HepG2 (cell line): Measurements from ENCODE around the gene MYO5A. TPM values are rescaled to one million over a fixed set of nuclear protein-coding genes. Genes with fewer than 3 reads are reported as not detected.
A peak's percentile ranks its signal among the peaks of the same experiment; 100 is the strongest.

Experiments used
- AGO2 ChIP-seq: fragments of 200-400 bp; formaldehyde crosslinking; optimal IDR thresholded peaks from 2 replicates; pipeline ENCODE3; 2017; ENCODE audit warnings: mild to moderate bottlenecking, low read depth, low read length, moderate library complexity
- BRCA1 ChIP-seq: sonication (generic); formaldehyde crosslinking; IDR thresholded peaks from 2 replicates; pipeline ENCODE4 v1.4.0; 2020; ENCODE audit warnings: missing genetic modification reagents
- CBX5 ChIP-seq: sonication (generic); formaldehyde crosslinking; IDR thresholded peaks from 2 replicates; pipeline ENCODE4 v1.4.0; 2020; ENCODE audit warnings: missing genetic modification reagents, borderline replicate concordance
- CCDC6 ChIP-seq: sonication (generic); formaldehyde crosslinking; IDR thresholded peaks from 2 replicates; pipeline ENCODE4 v1.8.1; 2022; ENCODE audit warnings: mild to moderate bottlenecking, missing genetic modification reagents, moderate library complexity
- CEBPB ChIP-seq: IDR thresholded peaks from 2 replicates; pipeline ENCODE4 v1.6.1; 2011; ENCODE audit warnings: low read depth, low read length, improper control_type of control experiment, borderline replicate concordance
- FOXP1 ChIP-seq, 2 experiments: fragments of 450-650 bp in 1 of 2; IDR thresholded peaks; 2 replicates each; pipeline ENCODE4 v1.6.1; 2017 to 2018; ENCODE audit warnings: antibody characterized with exemption in 1 of 2
- GTF3A ChIP-seq: sonication (generic); formaldehyde crosslinking; conservative IDR thresholded peaks from 2 replicates; pipeline ENCODE4 v1.4.0; 2020; ENCODE audit warnings: mild to moderate bottlenecking, missing genetic modification reagents
- MEF2D ChIP-seq: sonication (generic); formaldehyde crosslinking; IDR thresholded peaks from 2 replicates; pipeline ENCODE4 v1.5.1; 2020; ENCODE audit warnings: mild to moderate bottlenecking, missing genetic modification reagents
- MTA3 ChIP-seq: sonication (generic); formaldehyde crosslinking; IDR thresholded peaks from 2 replicates; pipeline ENCODE4 v1.4.0; 2020; ENCODE audit warnings: missing genetic modification reagents
- MZF1 ChIP-seq: sonication (generic); formaldehyde crosslinking; IDR thresholded peaks from 2 replicates; pipeline ENCODE4 v1.8.1; 2023; ENCODE audit warnings: mild to moderate bottlenecking, missing genetic modification reagents, borderline replicate concordance
- PRMT3 ChIP-seq: sonication (generic); formaldehyde crosslinking; IDR thresholded peaks from 2 replicates; pipeline ENCODE4 v1.8.1; 2022; ENCODE audit warnings: low read depth, mild to moderate bottlenecking, moderate library complexity, missing genetic modification reagents, borderline replicate concordance
- SMYD3 ChIP-seq: sonication (generic); formaldehyde crosslinking; IDR thresholded peaks from 2 replicates; pipeline ENCODE4 v1.8.1; 2023; ENCODE audit warnings: mild to moderate bottlenecking, missing genetic modification reagents
- SOX13 ChIP-seq, 3 experiments: fragments of 450-650 bp in 1 of 3; sonication (generic) in 1 of 3; formaldehyde crosslinking in 1 of 3; IDR thresholded peaks in 2 of 3; conservative IDR thresholded peaks in 1 of 3; 2 replicates each; pipeline versions ENCODE4 v1.5.0 to v1.6.1; 2016 to 2020; ENCODE audit warnings: antibody characterized with exemption in 1 of 3, mild to moderate bottlenecking in 1 of 3, missing compliant biosample characterization in 1 of 3, missing genetic modification reagents in 1 of 3, moderate library complexity in 1 of 3
- SOX6 ChIP-seq, 2 experiments: fragments of 450-650 bp in 1 of 2; sonication (generic) in 1 of 2; formaldehyde crosslinking in 1 of 2; IDR thresholded peaks; 2 replicates each; pipeline versions ENCODE4 v1.4.0 to v1.6.1; 2017 to 2020; ENCODE audit warnings: antibody characterized with exemption in 1 of 2, mild to moderate bottlenecking in 1 of 2, missing genetic modification reagents in 1 of 2
- TSC22D2 ChIP-seq: sonication (generic); formaldehyde crosslinking; IDR thresholded peaks from 2 replicates; pipeline ENCODE4 v1.5.1; 2020; ENCODE audit warnings: missing genetic modification reagents, mild to moderate bottlenecking, borderline replicate concordance
- ZNF124 ChIP-seq: sonication (generic); formaldehyde crosslinking; IDR thresholded peaks from 2 replicates; pipeline ENCODE4 v1.4.0; 2020; ENCODE audit warnings: missing genetic modification reagents
- ZNF138 ChIP-seq: sonication (generic); formaldehyde crosslinking; IDR thresholded peaks from 2 replicates; pipeline ENCODE4 v1.5.0; 2020; ENCODE audit warnings: mild to moderate bottlenecking, low read depth, missing genetic modification reagents
- ZNF180 ChIP-seq: sonication (generic); formaldehyde crosslinking; IDR thresholded peaks from 2 replicates; pipeline ENCODE4 v1.4.0; 2020; ENCODE audit warnings: low read depth, missing genetic modification reagents, borderline replicate concordance
- ZNF225 ChIP-seq: sonication (generic); formaldehyde crosslinking; IDR thresholded peaks from 2 replicates; pipeline ENCODE4 v1.4.0; 2020; ENCODE audit warnings: mild to moderate bottlenecking, missing genetic modification reagents
- ZNF446 ChIP-seq: sonication (generic); formaldehyde crosslinking; IDR thresholded peaks from 2 replicates; pipeline ENCODE4 v1.5.0; 2020; ENCODE audit warnings: mild to moderate bottlenecking, missing genetic modification reagents
- ZNF546 ChIP-seq: sonication (generic); formaldehyde crosslinking; conservative IDR thresholded peaks from 2 replicates; pipeline ENCODE4 v1.8.1; 2023; ENCODE audit warnings: mild to moderate bottlenecking, missing genetic modification reagents
- ZNF652 ChIP-seq: IDR thresholded peaks from 2 replicates; pipeline ENCODE4 v1.6.1; 2016; ENCODE audit warnings: low read depth, borderline replicate concordance
- ZNF747 ChIP-seq: sonication (generic); formaldehyde crosslinking; IDR thresholded peaks from 2 replicates; pipeline ENCODE4 v1.8.1; 2023; ENCODE audit warnings: missing genetic modification reagents, mild to moderate bottlenecking, borderline replicate concordance
- ZNF75D ChIP-seq: sonication (generic); formaldehyde crosslinking; IDR thresholded peaks from 2 replicates; pipeline ENCODE4 v1.8.1; 2023; ENCODE audit warnings: missing genetic modification reagents, mild to moderate bottlenecking, borderline replicate concordance
- polyA plus RNA-seq, 8 experiments: library from polyadenylated mRNA; depleted of rRNA in 3 of 8; stranded (reverse) in 7 of 8; unstranded in 1 of 8; fragments of >200 nt; fragmentation: Illumina TruSeq in 4 of 8; extraction: Trizol in 4 of 8; gene quantifications; 2 replicates each; pipeline versions ENCODE4 v1.2.1 to v1.2.3, GENCODE V29; 2011 to 2016; ENCODE audit warnings: low read depth in 4 of 8, missing spikeins in 1 of 8, mixed read lengths in 1 of 8; ENCODE audit not compliant: insufficient read depth in 1 of 8
- total RNA-seq, 5 experiments: library from RNA; depleted of rRNA; stranded (reverse); fragments of >200 nt; fragmentation: Illumina TruSeq; extraction: Trizol; gene quantifications; 2 replicates each; pipeline ENCODE4 v1.2.3, GENCODE V29; 2016; ENCODE audit warnings: low read depth in 1 of 5
- TF ChIP-seq, protein P1 (sequence below): sonication (generic); formaldehyde crosslinking; IDR thresholded peaks from 2 replicates; pipeline ENCODE4 v1.9.0; 2022; ENCODE audit warnings: low read depth, missing genetic modification reagents
- TF ChIP-seq, protein P2 (sequence below): fragments of 450-650 bp; IDR thresholded peaks from 2 replicates; pipeline ENCODE4 v1.6.1; 2016

MYO5A gene
- total and polyA plus RNA-seq, 2 of the 13 experiments (the other 11 are each of a cell fraction or from before 2014, with no cell fraction given): 2.8 to 4.8 TPM

DNA sequence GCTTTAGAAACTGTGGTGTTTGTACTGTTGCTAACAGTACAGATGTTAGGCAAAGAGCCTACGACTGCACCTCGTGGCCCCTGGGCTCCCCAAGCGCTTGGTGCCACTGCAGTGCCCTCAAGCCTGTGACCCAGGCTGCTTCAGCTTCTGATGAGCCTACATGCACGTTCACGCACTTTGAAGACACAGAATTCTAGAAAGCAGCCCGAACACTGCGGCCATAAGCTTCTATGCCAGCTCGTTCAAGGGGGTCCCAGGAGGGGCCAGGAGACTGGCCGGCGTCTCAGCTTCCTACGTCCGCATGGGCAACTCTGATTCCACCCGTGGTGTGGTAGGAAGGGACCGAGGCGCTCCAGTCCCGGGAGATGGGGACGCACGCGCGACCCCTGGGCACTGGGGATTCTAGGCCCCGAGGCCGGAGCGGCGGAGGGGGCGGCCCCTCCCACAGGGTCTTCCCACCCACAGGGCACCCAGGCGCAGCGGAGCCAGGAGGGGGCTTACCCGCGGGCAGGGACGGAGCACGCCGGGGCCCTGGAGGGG lies 233.7 kb downstream of the MYO5A start (continued):
- TF ChIP-seq, protein P1, sequence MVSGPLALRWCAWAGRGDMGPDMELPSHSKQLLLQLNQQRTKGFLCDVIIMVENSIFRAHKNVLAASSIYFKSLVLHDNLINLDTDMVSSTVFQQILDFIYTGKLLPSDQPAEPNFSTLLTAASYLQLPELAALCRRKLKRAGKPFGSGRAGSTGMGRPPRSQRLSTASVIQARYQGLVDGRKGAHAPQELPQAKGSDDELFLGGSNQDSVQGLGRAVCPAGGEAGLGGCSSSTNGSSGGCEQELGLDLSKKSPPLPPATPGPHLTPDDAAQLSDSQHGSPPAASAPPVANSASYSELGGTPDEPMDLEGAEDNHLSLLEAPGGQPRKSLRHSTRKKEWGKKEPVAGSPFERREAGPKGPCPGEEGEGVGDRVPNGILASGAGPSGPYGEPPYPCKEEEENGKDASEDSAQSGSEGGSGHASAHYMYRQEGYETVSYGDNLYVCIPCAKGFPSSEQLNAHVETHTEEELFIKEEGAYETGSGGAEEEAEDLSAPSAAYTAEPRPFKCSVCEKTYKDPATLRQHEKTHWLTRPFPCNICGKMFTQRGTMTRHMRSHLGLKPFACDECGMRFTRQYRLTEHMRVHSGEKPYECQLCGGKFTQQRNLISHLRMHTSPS (CRISPR knock-in tag): peak; percentile 27; the same call in 1 of the 2 replicates
- no peak for TF ChIP-seq PRMT3
- no peak for TF ChIP-seq BRCA1
- 0 out of 2 replicates have a peak, but pooled peaks have one; percentile 12 for TF ChIP-seq ZNF225
- TF ChIP-seq ZNF138 (CRISPR knock-in tag): no peak
- no peak for TF ChIP-seq ZNF747 (CRISPR knock-in tag)
- no peak for TF ChIP-seq SOX6 (IDR thresholded peaks at IDR 0.05)
- TF ChIP-seq SOX6 (CRISPR knock-in tag; IDR thresholded peaks at IDR 0.05): no peak
- no peak for TF ChIP-seq MEF2D
- no peak for TF ChIP-seq CCDC6 (CRISPR knock-in tag)
- no peak for TF ChIP-seq ZNF124 (CRISPR knock-in tag)
- no peak for TF ChIP-seq ZNF75D (CRISPR knock-in tag)
- no peak for TF ChIP-seq GTF3A
- no peak for TF ChIP-seq CBX5 (CRISPR knock-in tag)
- no peak for TF ChIP-seq MZF1 (CRISPR knock-in tag)
- no peak for TF ChIP-seq ZNF652 (CRISPR knock-in tag)
- no peak for TF ChIP-seq ZNF546 (CRISPR knock-in tag)
- no peak for TF ChIP-seq SOX13 (IDR thresholded peaks at IDR 0.05)
- TF ChIP-seq SOX13 (CRISPR knock-in tag; conservative IDR thresholded peaks at IDR 0.05 in 1 of 2, IDR thresholded peaks at IDR 0.05 in 1 of 2): no peak
- no peak for TF ChIP-seq MTA3
- no peak for TF ChIP-seq SMYD3 (CRISPR knock-in tag)
- no peak for TF ChIP-seq ZNF180 (CRISPR knock-in tag)
- TF ChIP-seq TSC22D2 (CRISPR knock-in tag): no peak
- no peak for TF ChIP-seq ZNF446
- TF ChIP-seq AGO2: peak; percentile 63
- TF ChIP-seq CEBPB: no peak
- TF ChIP-seq, protein P2, sequence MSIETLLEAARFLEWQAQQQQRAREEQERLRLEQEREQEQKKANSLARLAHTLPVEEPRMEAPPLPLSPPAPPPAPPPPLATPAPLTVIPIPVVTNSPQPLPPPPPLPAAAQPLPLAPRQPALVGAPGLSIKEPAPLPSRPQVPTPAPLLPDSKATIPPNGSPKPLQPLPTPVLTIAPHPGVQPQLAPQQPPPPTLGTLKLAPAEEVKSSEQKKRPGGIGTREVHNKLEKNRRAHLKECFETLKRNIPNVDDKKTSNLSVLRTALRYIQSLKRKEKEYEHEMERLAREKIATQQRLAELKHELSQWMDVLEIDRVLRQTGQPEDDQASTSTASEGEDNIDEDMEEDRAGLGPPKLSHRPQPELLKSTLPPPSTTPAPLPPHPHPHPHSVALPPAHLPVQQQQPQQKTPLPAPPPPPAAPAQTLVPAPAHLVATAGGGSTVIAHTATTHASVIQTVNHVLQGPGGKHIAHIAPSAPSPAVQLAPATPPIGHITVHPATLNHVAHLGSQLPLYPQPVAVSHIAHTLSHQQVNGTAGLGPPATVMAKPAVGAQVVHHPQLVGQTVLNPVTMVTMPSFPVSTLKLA: no peak
- no peak for TF ChIP-seq FOXP1 (IDR thresholded peaks at IDR 0.05)
- no peak for TF ChIP-seq FOXP1 (CRISPR knock-in tag; IDR thresholded peaks at IDR 0.05)
